Endothelial cell of umbilical vein (primary cell): Measurements from ENCODE around the gene TSEN34. TPM values are rescaled to one million over a fixed set of nuclear protein-coding genes. Genes with fewer than 3 reads are reported as not detected.

Experiments used
- BruUV-seq: library from RNA; stranded (reverse); fragments of 400-500 nt; replicated peaks from 2 replicates; lab custom pipeline; 2021; lab: Mats Ljungman, UMichigan
- CTCF ChIA-PET: fragments of 300-600, 350-600 bp; sonication (Branson Sonifier 250); formaldehyde crosslinking; loops from one replicate; lab custom pipeline; 2021; ENCODE audit warnings: antibody characterized with exemption, inconsistent platforms; lab: Charles Lee
- POLR2A ChIA-PET: fragments of 300-600, 350-600 bp; sonication (Branson Sonifier 250); formaldehyde crosslinking; loops from one replicate; lab custom pipeline; 2021; ENCODE audit warnings: antibody characterized with exemption, inconsistent platforms; lab: Charles Lee
- DNase-seq: peaks from one replicate; pipeline ENCODE4 v3.0.0-alpha.2; 2011; ENCODE audit warnings: low read depth, low spot score
- FAIRE-seq: peaks from 2 replicates; lab custom pipeline; 2011; peaks lifted over from hg19 to GRCh38; lab: Jason Lieb, UNC
- H2AFZ ChIP-seq: 2 replicates; pipeline ENCODE4 v1.6.0; 2012; ENCODE audit warnings: low read depth, low read length, control low read depth, inconsistent platforms
- H3K27ac ChIP-seq: 2 replicates; pipeline ENCODE4 v1.5.1; 2011; ENCODE audit warnings: low read depth, mild to moderate bottlenecking, control low read depth, low read length, moderate library complexity; ENCODE audit not compliant: insufficient read depth
- H3K27me3 ChIP-seq, 2 experiments: 2 replicates each; pipeline versions ENCODE4 v1.6.0 to v1.6.1; 2011; ENCODE audit warnings: low read length in 2 of 2, mixed read lengths in 1 of 2; ENCODE audit not compliant: control insufficient read depth in 2 of 2, insufficient read depth in 2 of 2
- H3K36me3 ChIP-seq, 2 experiments: 2 replicates in 1 of 2; 3 replicates in 1 of 2; pipeline ENCODE4 v1.5.1; 2011; ENCODE audit warnings: low read length in 2 of 2, mild to moderate bottlenecking in 1 of 2, moderate library complexity in 1 of 2; ENCODE audit not compliant: control insufficient read depth in 2 of 2, insufficient read depth in 2 of 2; ENCODE audit errors: extremely low read depth in 1 of 2
- H3K4me1 ChIP-seq: 3 replicates; pipeline ENCODE4 v1.5.1; 2011; ENCODE audit warnings: mild to moderate bottlenecking, low read length; ENCODE audit not compliant: control insufficient read depth, insufficient read depth; ENCODE audit errors: extremely low read depth
- H3K4me2 ChIP-seq: 2 replicates; pipeline ENCODE4 v1.6.1; 2011; ENCODE audit warnings: low read length, control low read depth, mixed read lengths; ENCODE audit not compliant: insufficient read depth
- H3K4me3 ChIP-seq, 3 experiments: fragments of 200-600 bp in 1 of 3; sonication (generic), shearing (Covaris generic) in 1 of 3; replicated peaks in 1 of 3; 2 replicates each; pipeline ENCODE4 v1.5.1; 2011 to 2016; ENCODE audit warnings: control low read depth in 3 of 3, low read length in 3 of 3, mild to moderate bottlenecking in 2 of 3, inconsistent platforms in 1 of 3, low read depth in 1 of 3, moderate library complexity in 1 of 3; ENCODE audit not compliant: insufficient read depth in 1 of 3
- H3K79me2 ChIP-seq: 2 replicates; pipeline ENCODE4 v1.6.0; 2012; ENCODE audit warnings: low read length, inconsistent platforms; ENCODE audit not compliant: control insufficient read depth, insufficient read depth
- H3K9ac ChIP-seq: replicated peaks from 2 replicates; pipeline ENCODE3; 2011; ENCODE audit warnings: low read length, control low read depth; ENCODE audit not compliant: insufficient read depth; ENCODE audit errors: extremely low read depth
- H3K9me1 ChIP-seq: replicated peaks from 3 replicates; pipeline ENCODE4 v1.6.0; 2011; ENCODE audit warnings: mild to moderate bottlenecking, low read length; ENCODE audit not compliant: control insufficient read depth, insufficient read depth; ENCODE audit errors: extremely low read depth
- H3K9me3 ChIP-seq: replicated peaks from 2 replicates; pipeline ENCODE4 v1.5.1; 2012; ENCODE audit warnings: low read length, inconsistent platforms; ENCODE audit not compliant: control insufficient read depth, insufficient read depth
- H4K20me1 ChIP-seq: replicated peaks from 2 replicates; pipeline ENCODE3; 2011; ENCODE audit warnings: mild to moderate bottlenecking, low read length; ENCODE audit not compliant: control insufficient read depth, insufficient read depth; ENCODE audit errors: extremely low read depth
- CTCF ChIP-seq, 2 donors: IDR thresholded peaks; 1 replicate in 1 of 2; 2 replicates in 1 of 2; pipeline ENCODE4 v1.5.1; 2011; ENCODE audit warnings: low read length in 2 of 2, mild to moderate bottlenecking in 2 of 2, moderate library complexity in 2 of 2, control low read depth in 1 of 2, inconsistent platforms in 1 of 2, low read depth in 1 of 2; ENCODE audit not compliant: insufficient read depth in 1 of 2; ENCODE audit errors: extremely low read depth in 1 of 2
- EZH2 ChIP-seq: IDR thresholded peaks from 2 replicates; pipeline ENCODE4 v1.6.1; 2012; ENCODE audit warnings: borderline replicate concordance, low read depth, mild to moderate bottlenecking, moderate library complexity, low read length, inconsistent platforms; ENCODE audit not compliant: severe bottlenecking
- FOS ChIP-seq: IDR thresholded peaks from 2 replicates; pipeline ENCODE4 v1.6.1; 2011; ENCODE audit warnings: mild to moderate bottlenecking, low read length, moderate library complexity, borderline replicate concordance; ENCODE audit not compliant: insufficient read depth
- GATA2 ChIP-seq: IDR thresholded peaks from 2 replicates; pipeline ENCODE4 v1.7.0; 2011; ENCODE audit warnings: low read depth, mild to moderate bottlenecking, moderate library complexity, mixed read lengths, low read length; ENCODE audit not compliant: insufficient read length, insufficient read depth
- JUN ChIP-seq: IDR thresholded peaks from 2 replicates; pipeline ENCODE4 v1.6.1; 2011; ENCODE audit warnings: borderline replicate concordance, low read depth; ENCODE audit not compliant: insufficient read length, insufficient read depth
- MAX ChIP-seq: IDR thresholded peaks from 2 replicates; pipeline ENCODE4 v1.6.1; 2011; ENCODE audit not compliant: insufficient read depth, insufficient read length
- MYC ChIP-seq: IDR thresholded peaks from one replicate; pipeline ENCODE4 v1.6.1; 2011; ENCODE audit warnings: mild to moderate bottlenecking, low read depth, low read length
- POLR2A ChIP-seq: IDR thresholded peaks from 2 replicates; pipeline ENCODE4 v1.6.1; 2012; ENCODE audit warnings: low read depth, mild to moderate bottlenecking, control low read depth, low read length
- POLR2AphosphoS5 ChIP-seq: IDR thresholded peaks from 2 replicates; pipeline ENCODE4 v1.6.1; 2012; ENCODE audit warnings: low read depth, mild to moderate bottlenecking, control low read depth, low read length, moderate library complexity; ENCODE audit not compliant: insufficient read depth
- dilution Hi-C: fragments of 300-500 bp; cut with MboI; formaldehyde crosslinking; loops from one replicate; pipeline ENCODE4 v1.15.0; 2019; ENCODE audit warnings: low sequenced_read_pairs; ENCODE audit not compliant: extremely low pct_ligation_motif_present
- intact Hi-C: fragments of 100-400 bp; cut with micrococcal nuclease; formaldehyde crosslinking; loops from one replicate; pipeline ENCODE4 v1.10.0; 2022
- polyA plus RNA-seq, 4 experiments: library from polyadenylated mRNA; depleted of rRNA in 3 of 4; stranded (reverse) in 3 of 4; unstranded in 1 of 4; fragments of >200 nt; gene quantifications; 2 replicates each; pipeline versions ENCODE4 v1.2.1 to v1.2.3, GENCODE V29; 2011 to 2012; ENCODE audit warnings: missing spikeins in 1 of 4
- total RNA-seq: library from RNA; stranded (reverse); gene quantifications from 2 replicates; pipeline ENCODE4 v1.2.3, GENCODE V29; 2021

The TSEN34 gene
- total and polyA plus RNA-seq, 2 donors (not counting 3 experiments of a cell fraction or from before 2014, with no cell fraction given): 40.7 to 81.9 TPM

- H3K4me3 ChIP-seq: peak overlapping the region in 2 of 3 experiments; percentile 72 to 87
- no peaks in the 10 kb centered on the region for H3K27me3 ChIP-seq
- CTCF ChIA-PET: interaction anchor here (0.7 to 2.7 kb wide), 19 partner anchors 10 to 76 kb away, joined by 3 to 25 read pairs (median 4); partner anchors contain the start of genes LENG1, RPS9 and TMC4
- peak overlapping the region; percentile 84 for H3K9ac ChIP-seq
- H3K9me3 ChIP-seq: no peaks in the 10 kb centered on the region
- H4K20me1 ChIP-seq: no peaks in the 10 kb centered on the region
- DNase-seq (peak; percentile 100), FAIRE-seq (peak; percentile 100)
- peak overlapping the region; percentile 56 for H2AFZ ChIP-seq
- intact Hi-C loops (loop anchor here (1.0 to 2.0 kb wide), 8 partner anchors 10 to 323 kb away; partner anchors contain the start of genes CNOT3, LENG1, LENG9 and MYADM), dilution Hi-C loops (no loop called here)
- peaks cover 42% of the 10 kb centered on the region for H3K79me2 ChIP-seq
- no TSS peak for BruUV-seq
- no peaks in the 10 kb centered on the region for H3K9me1 ChIP-seq
- TF ChIP-seq JUN (no peak), MAX (peak; percentile 33), EZH2 (no peak), GATA2 (no peak), POLR2A (peak; percentile 47), POLR2AphosphoS5 (peak; percentile 50), MYC (peak; percentile 35), CTCF (IDR thresholded peaks at IDR 0.05; ENCODE audit: extremely low read depth in 1 of 2, insufficient read depth in 1 of 2, low read depth in 1 of 2, low read length in 2 of 2) (no peak), FOS (no peak)
- POLR2A ChIA-PET: interaction anchor here (0.7 to 5.2 kb wide), 10 partner anchors 11 to 77 kb away, joined by 3 to 91 read pairs (median 4); partner anchors contain the start of genes CNOT3, LENG1 and RPS9
- H3K27ac ChIP-seq: peak overlapping the region; percentile 86
- peaks cover 16% of the 10 kb centered on the region for H3K4me1 ChIP-seq
- H3K4me2 ChIP-seq: no peak overlapping the region
- H3K36me3 ChIP-seq: peaks cover 10% of the 10 kb centered on the region in 2 experiments
Observed at GRCh38 chr19:54189735-54190502, 1.2 kb upstream of the TSEN34 start.
